HepG2 (cell line): ENCODE measurements around the gene MYADML2. TPM values are rescaled to one million over a fixed set of nuclear protein-coding genes. Genes with fewer than 3 reads are reported as not detected.

Source experiments
- BCL6 ChIP-seq: IDR thresholded peaks from 2 replicates; pipeline ENCODE4 v1.6.1; 2016; ENCODE audit warnings: missing genetic modification reagents, missing compliant biosample characterization
- CEBPG ChIP-seq: IDR thresholded peaks from 2 replicates; pipeline ENCODE4 v1.6.1; 2016
- CHD4 ChIP-seq: fragments of 200-600 bp; sonication (generic); IDR thresholded peaks from 2 replicates; pipeline ENCODE4 v1.7.0; 2017; ENCODE audit warnings: mild to moderate bottlenecking, low read length, borderline replicate concordance
- FOXO1 ChIP-seq: sonication (generic); formaldehyde crosslinking; IDR thresholded peaks from 2 replicates; pipeline ENCODE4 v1.4.0; 2020; ENCODE audit warnings: missing genetic modification reagents
- HNF4A ChIP-seq: sonication (generic); formaldehyde crosslinking; IDR thresholded peaks from 2 replicates; pipeline ENCODE4 v1.4.0; 2020; ENCODE audit warnings: missing genetic modification reagents
- KDM6A ChIP-seq: IDR thresholded peaks from 2 replicates; pipeline ENCODE4 v1.6.1; 2016; ENCODE audit warnings: low read depth
- KMT2A ChIP-seq: sonication (generic); formaldehyde crosslinking; IDR thresholded peaks from 2 replicates; pipeline ENCODE4 v1.4.0; 2020; ENCODE audit warnings: missing genetic modification reagents
- MED1 ChIP-seq: sonication (generic); formaldehyde crosslinking; IDR thresholded peaks from 2 replicates; pipeline ENCODE4 v1.4.0; 2020; ENCODE audit warnings: missing genetic modification reagents
- POLR2G ChIP-seq: fragments of 200-400 bp; formaldehyde crosslinking; IDR thresholded peaks from 2 replicates; pipeline ENCODE4 v1.6.1; 2018; ENCODE audit warnings: mild to moderate bottlenecking, low read depth, low read length, moderate library complexity
- RBFOX2 ChIP-seq: fragments of 200-400 bp; formaldehyde crosslinking; IDR thresholded peaks from 2 replicates; pipeline ENCODE4 v1.6.1; 2017; ENCODE audit warnings: low read depth, mild to moderate bottlenecking, low read length
- RFXANK ChIP-seq: IDR thresholded peaks from 2 replicates; pipeline ENCODE4 v1.6.1; 2016
- RXRA ChIP-seq: sonication (generic); formaldehyde crosslinking; IDR thresholded peaks from 2 replicates; pipeline ENCODE4 v1.5.1; 2020; ENCODE audit warnings: missing genetic modification reagents
- SALL1 ChIP-seq: sonication (generic); formaldehyde crosslinking; IDR thresholded peaks from 2 replicates; pipeline ENCODE4 v1.8.0; 2022; ENCODE audit warnings: mild to moderate bottlenecking, missing genetic modification reagents
- SKI ChIP-seq: fragments of 450-650 bp; IDR thresholded peaks from one replicate; pipeline ENCODE4 v1.6.1; 2018; ENCODE audit warnings: mild to moderate bottlenecking; ENCODE audit not compliant: partially characterized antibody
- SMAD3 ChIP-seq: sonication (generic); formaldehyde crosslinking; IDR thresholded peaks from 2 replicates; pipeline ENCODE4 v1.4.0; 2020; ENCODE audit warnings: missing genetic modification reagents
- SMAD9 ChIP-seq: sonication (generic); formaldehyde crosslinking; IDR thresholded peaks from 2 replicates; pipeline ENCODE4 v1.5.1; 2020; ENCODE audit warnings: mild to moderate bottlenecking, missing genetic modification reagents
- ZFP62 ChIP-seq: sonication (generic); formaldehyde crosslinking; IDR thresholded peaks from 2 replicates; pipeline ENCODE4 v1.4.0; 2020; ENCODE audit warnings: missing genetic modification reagents
- ZNF230 ChIP-seq: sonication (generic); formaldehyde crosslinking; IDR thresholded peaks from 2 replicates; pipeline ENCODE4 v1.4.0; 2020; ENCODE audit warnings: mild to moderate bottlenecking, missing genetic modification reagents
- ZNF557 ChIP-seq: sonication (generic); formaldehyde crosslinking; IDR thresholded peaks from 2 replicates; pipeline ENCODE4 v1.4.0; 2020; ENCODE audit warnings: missing genetic modification reagents
- ZNF746 ChIP-seq: sonication (generic); formaldehyde crosslinking; IDR thresholded peaks from 2 replicates; pipeline ENCODE4 v1.8.0; 2022; ENCODE audit warnings: mild to moderate bottlenecking, missing genetic modification reagents
- ZNF782 ChIP-seq: sonication (generic); formaldehyde crosslinking; IDR thresholded peaks from 2 replicates; pipeline ENCODE4 v1.4.0; 2020; ENCODE audit warnings: missing genetic modification reagents, mild to moderate bottlenecking, borderline replicate concordance
- ZNF816 ChIP-seq: sonication (generic); formaldehyde crosslinking; IDR thresholded peaks from 2 replicates; pipeline ENCODE4 v1.8.0; 2022; ENCODE audit warnings: missing genetic modification reagents, mild to moderate bottlenecking, borderline replicate concordance
- ZNF878 ChIP-seq: sonication (generic); formaldehyde crosslinking; IDR thresholded peaks from 2 replicates; pipeline ENCODE4 v1.8.1; 2023; ENCODE audit warnings: mild to moderate bottlenecking, missing genetic modification reagents, moderate library complexity
- polyA plus RNA-seq, 8 experiments: library from polyadenylated mRNA; depleted of rRNA in 3 of 8; stranded (reverse) in 7 of 8; unstranded in 1 of 8; fragments of >200 nt; fragmentation: Illumina TruSeq in 4 of 8; extraction: Trizol in 4 of 8; gene quantifications; 2 replicates each; pipeline versions ENCODE4 v1.2.1 to v1.2.3, GENCODE V29; 2011 to 2016; ENCODE audit warnings: low read depth in 4 of 8, missing spikeins in 1 of 8, mixed read lengths in 1 of 8; ENCODE audit not compliant: insufficient read depth in 1 of 8
- total RNA-seq, 5 experiments: library from RNA; depleted of rRNA; stranded (reverse); fragments of >200 nt; fragmentation: Illumina TruSeq; extraction: Trizol; gene quantifications; 2 replicates each; pipeline ENCODE4 v1.2.3, GENCODE V29; 2016; ENCODE audit warnings: low read depth in 1 of 5
- TF ChIP-seq, protein P1 (sequence below): sonication (generic); formaldehyde crosslinking; IDR thresholded peaks from 2 replicates; pipeline ENCODE4 v1.5.1; 2020; ENCODE audit warnings: missing genetic modification reagents, mild to moderate bottlenecking, borderline replicate concordance
- TF ChIP-seq, protein P2 (sequence below): sonication (generic); formaldehyde crosslinking; IDR thresholded peaks from 2 replicates; pipeline ENCODE4 v1.4.0; 2020; ENCODE audit warnings: mild to moderate bottlenecking, missing genetic modification reagents, borderline replicate concordance
- TF ChIP-seq, protein P3 (sequence below): sonication (generic); formaldehyde crosslinking; IDR thresholded peaks from 2 replicates; pipeline ENCODE4 v1.5.0; 2020; ENCODE audit warnings: missing genetic modification reagents
- TF ChIP-seq, protein P4 (sequence below): sonication (generic); formaldehyde crosslinking; IDR thresholded peaks from 2 replicates; pipeline ENCODE4 v1.4.0; 2020; ENCODE audit warnings: missing genetic modification reagents

The MYADML2 gene
- total and polyA plus RNA-seq, 2 of the 13 experiments (the other 11 are each of a cell fraction or from before 2014, with no cell fraction given), result not detected

DNA sequence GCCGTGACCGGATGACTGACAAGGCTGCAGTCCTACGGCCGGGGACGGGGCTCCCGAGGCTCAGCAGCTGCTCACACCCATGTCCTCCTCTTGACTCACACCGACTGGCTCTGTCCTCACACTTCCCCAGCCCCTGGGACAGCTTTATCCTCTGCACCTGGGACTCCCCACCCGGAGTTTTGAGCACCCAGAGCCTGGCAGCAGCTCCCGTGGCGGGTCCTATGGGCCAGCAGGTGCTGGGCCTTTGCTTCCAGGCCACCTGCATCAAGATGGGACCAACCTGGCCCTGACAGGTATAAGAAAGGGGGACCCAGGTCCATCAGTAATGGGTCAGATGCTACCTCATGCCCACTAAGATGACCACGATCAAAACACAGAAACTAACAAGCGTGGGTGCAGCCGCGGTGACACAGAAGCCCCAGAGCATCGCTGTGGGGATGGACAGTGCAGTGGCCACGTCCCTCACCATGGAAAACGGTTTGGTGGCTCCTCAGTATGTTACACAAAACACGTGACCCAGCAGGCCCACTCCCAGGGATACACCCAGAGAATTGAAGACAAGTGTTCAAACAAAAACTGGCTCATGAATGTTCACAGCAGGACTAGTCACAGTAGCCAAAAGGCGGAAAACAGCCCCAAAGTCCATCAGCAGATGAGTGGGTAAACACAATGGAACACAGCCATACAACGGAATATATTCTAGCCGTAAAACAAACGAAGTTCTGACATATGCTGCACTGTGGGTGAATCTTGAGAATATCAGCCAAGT is 17.2 kb upstream of the MYADML2 start (continued):
- peak; percentile 48; the same call in 1 of the 2 replicates for TF ChIP-seq RBFOX2
- TF ChIP-seq, protein P1, sequence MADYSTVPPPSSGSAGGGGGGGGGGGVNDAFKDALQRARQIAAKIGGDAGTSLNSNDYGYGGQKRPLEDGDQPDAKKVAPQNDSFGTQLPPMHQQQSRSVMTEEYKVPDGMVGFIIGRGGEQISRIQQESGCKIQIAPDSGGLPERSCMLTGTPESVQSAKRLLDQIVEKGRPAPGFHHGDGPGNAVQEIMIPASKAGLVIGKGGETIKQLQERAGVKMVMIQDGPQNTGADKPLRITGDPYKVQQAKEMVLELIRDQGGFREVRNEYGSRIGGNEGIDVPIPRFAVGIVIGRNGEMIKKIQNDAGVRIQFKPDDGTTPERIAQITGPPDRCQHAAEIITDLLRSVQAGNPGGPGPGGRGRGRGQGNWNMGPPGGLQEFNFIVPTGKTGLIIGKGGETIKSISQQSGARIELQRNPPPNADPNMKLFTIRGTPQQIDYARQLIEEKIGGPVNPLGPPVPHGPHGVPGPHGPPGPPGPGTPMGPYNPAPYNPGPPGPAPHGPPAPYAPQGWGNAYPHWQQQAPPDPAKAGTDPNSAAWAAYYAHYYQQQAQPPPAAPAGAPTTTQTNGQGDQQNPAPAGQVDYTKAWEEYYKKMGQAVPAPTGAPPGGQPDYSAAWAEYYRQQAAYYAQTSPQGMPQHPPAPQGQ (CRISPR knock-in tag), result no peak
- peak; percentile 70 for TF ChIP-seq MED1 (CRISPR knock-in tag)
- TF ChIP-seq FOXO1, result peak; percentile 72; the same call in 1 of the 2 replicates
- TF ChIP-seq RXRA (CRISPR knock-in tag), result 0 out of 2 replicates have a peak, but pooled peaks have one; percentile 37
- no peak for TF ChIP-seq CEBPG (CRISPR knock-in tag)
- peak; percentile 46 for TF ChIP-seq CHD4
- TF ChIP-seq BCL6 (CRISPR knock-in tag), result 0 out of 2 replicates have a peak, but pooled peaks have one; percentile 26
- no peak for TF ChIP-seq ZNF230 (CRISPR knock-in tag)
- no peak for TF ChIP-seq ZNF782 (CRISPR knock-in tag)
- TF ChIP-seq, protein P2, sequence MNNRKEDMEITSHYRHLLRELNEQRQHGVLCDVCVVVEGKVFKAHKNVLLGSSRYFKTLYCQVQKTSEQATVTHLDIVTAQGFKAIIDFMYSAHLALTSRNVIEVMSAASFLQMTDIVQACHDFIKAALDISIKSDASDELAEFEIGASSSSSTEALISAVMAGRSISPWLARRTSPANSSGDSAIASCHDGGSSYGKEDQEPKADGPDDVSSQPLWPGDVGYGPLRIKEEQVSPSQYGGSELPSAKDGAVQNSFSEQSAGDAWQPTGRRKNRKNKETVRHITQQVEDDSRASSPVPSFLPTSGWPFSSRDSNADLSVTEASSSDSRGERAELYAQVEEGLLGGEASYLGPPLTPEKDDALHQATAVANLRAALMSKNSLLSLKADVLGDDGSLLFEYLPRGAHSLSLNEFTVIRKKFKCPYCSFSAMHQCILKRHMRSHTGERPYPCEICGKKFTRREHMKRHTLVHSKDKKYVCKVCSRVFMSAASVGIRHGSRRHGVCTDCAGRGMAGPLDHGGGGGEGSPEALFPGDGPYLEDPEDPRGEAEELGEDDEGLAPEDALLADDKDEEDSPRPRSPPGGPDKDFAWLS (CRISPR knock-in tag), result no peak
- TF ChIP-seq KDM6A (CRISPR knock-in tag), result no peak
- peak; percentile 58 for TF ChIP-seq SALL1 (CRISPR knock-in tag)
- TF ChIP-seq ZNF557 (CRISPR knock-in tag), result no peak
- TF ChIP-seq, protein P3, sequence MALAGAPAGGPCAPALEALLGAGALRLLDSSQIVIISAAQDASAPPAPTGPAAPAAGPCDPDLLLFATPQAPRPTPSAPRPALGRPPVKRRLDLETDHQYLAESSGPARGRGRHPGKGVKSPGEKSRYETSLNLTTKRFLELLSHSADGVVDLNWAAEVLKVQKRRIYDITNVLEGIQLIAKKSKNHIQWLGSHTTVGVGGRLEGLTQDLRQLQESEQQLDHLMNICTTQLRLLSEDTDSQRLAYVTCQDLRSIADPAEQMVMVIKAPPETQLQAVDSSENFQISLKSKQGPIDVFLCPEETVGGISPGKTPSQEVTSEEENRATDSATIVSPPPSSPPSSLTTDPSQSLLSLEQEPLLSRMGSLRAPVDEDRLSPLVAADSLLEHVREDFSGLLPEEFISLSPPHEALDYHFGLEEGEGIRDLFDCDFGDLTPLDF (CRISPR knock-in tag), result no peak
- no peak for TF ChIP-seq SKI
- TF ChIP-seq POLR2G, result peak; percentile 63
- no peak for TF ChIP-seq RFXANK
- 0 out of 2 replicates have a peak, but pooled peaks have one; percentile 41 for TF ChIP-seq SMAD3
- TF ChIP-seq, protein P4, sequence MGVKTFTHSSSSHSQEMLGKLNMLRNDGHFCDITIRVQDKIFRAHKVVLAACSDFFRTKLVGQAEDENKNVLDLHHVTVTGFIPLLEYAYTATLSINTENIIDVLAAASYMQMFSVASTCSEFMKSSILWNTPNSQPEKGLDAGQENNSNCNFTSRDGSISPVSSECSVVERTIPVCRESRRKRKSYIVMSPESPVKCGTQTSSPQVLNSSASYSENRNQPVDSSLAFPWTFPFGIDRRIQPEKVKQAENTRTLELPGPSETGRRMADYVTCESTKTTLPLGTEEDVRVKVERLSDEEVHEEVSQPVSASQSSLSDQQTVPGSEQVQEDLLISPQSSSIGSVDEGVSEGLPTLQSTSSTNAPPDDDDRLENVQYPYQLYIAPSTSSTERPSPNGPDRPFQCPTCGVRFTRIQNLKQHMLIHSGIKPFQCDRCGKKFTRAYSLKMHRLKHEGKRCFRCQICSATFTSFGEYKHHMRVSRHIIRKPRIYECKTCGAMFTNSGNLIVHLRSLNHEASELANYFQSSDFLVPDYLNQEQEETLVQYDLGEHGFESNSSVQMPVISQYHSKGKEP, result no peak
- no peak for TF ChIP-seq ZFP62
- no peak for TF ChIP-seq ZNF878
- no peak for TF ChIP-seq ZNF746
- no peak for TF ChIP-seq ZNF816
- TF ChIP-seq HNF4A, result peak; percentile 61
- no peak for TF ChIP-seq KMT2A (CRISPR knock-in tag)
- no peak for TF ChIP-seq SMAD9 (CRISPR knock-in tag)
